Measurements from ENCODE around the gene SSBP3. TPM values are rescaled to one million over a fixed set of nuclear protein-coding genes. Genes with fewer than 3 reads are reported as not detected.

SSBP3 gene
- total RNA-seq, 1 experiment from 2014 or later, result 37.5 TPM

DNA sequence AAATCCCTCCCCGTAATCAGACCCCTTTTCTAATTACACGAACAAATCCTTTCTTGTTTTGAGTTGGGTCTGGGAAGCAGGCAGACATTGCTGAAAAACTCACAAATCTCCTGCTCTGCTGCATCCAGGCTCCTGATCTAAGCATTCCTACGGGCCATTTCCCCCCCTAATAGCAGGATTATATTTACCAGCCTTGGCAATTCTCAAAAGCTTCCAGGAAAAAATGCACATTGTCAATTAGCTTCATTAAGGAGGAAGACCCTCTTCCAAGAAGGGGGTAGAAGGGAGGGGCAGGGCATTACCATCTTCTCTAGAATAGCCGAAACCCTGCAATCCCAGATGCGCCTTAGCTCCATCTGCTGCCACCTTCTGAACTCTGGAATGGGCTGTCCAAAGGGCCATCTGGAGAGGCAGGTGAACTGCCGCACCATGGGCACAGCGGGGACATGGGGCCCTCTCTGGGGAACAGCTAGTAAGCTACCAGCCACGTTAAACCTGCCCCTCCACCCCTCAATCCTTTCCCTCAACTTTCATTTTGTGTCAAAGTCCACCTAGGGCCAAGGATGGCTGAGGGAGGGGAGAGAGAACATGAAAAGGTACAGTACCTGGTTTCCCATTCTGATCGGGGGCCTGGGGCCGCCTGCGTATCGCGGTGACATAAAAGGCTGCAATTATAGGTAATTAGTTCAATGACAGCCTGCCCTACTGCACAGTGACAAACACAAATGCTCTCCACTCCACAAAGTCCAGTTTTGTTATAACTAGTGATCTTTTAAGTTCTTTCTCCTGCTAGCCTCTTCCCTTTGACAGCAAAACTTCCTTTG lies 149.5 kb downstream of the SSBP3 start (continued):
- TF ChIP-seq FOSL1 (IDR thresholded peaks at IDR 0.05; ENCODE audit: low read depth) (no peak), CEBPB (IDR thresholded peaks at IDR 0.05; ENCODE audit: low read depth) (no peak), ZFX (IDR thresholded peaks at IDR 0.05) (no peak)

DNA sequence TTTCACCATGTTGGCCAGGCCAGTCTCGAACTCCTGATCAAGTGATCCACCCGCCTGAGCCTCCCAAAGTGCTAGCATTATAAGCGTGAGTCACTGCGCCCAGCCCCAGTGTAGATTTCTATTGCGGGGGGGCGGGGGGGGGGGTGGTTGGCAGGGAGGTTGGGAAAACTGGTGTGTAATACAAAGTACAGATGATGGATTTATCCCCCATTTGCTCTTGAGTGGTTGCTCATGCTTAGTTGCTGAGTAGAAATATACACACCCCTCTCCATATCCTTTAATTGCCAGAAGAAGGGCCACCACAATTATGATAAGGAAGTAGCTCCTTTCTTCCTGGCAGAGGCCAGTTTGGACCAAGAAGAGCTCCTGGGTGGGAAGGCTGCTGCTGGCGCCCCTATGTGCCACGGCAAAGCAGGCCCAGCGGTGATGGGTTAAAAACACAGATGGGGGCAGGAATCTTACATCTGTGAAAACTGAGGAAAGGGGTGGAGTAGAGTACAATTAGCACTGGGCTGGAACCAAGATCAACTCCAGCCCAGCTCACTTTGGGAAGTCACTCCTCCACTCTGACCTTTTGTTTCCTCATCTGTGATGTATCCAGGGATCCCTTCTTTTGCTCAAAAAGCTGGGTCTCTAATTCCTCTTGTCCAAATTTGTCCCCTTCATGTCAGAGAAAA lies 151.0 kb downstream of the SSBP3 start:
- peaks cover 19 to 34% of the 10 kb centered on the region in 2 experiments for H3K4me1 ChIP-seq (ENCODE audit: control insufficient read depth in 1 of 2, insufficient read depth in 2 of 2, low read length in 2 of 2)
- no TSS peak for BruUV-seq (replicated peaks)
- DNase-seq (ENCODE audit: low read depth, low spot score) (no peak), ATAC-seq (no peak)
- CTCF ChIA-PET, result no interaction called here
- H3K9ac ChIP-seq (ENCODE audit: low read length), result no peak overlapping the region
- no peak overlapping the region for H3K4me3 ChIP-seq (replicated peaks in 1 of 2; ENCODE audit: low read depth in 1 of 2, low read length in 2 of 2)
- H4K20me1 ChIP-seq (ENCODE audit: insufficient read depth), result no peaks in the 10 kb centered on the region
- H3K4me2 ChIP-seq (ENCODE audit: low read length), result no peak overlapping the region
- no peaks in the 10 kb centered on the region for H3K9me2 ChIP-seq (ENCODE audit: insufficient read depth)
- no peaks in the 10 kb centered on the region for H3K79me2 ChIP-seq (ENCODE audit: insufficient read depth, low read length)
- H3K9me3 ChIP-seq (ENCODE audit: control insufficient read depth in 1 of 2, insufficient read depth in 1 of 2, low read depth in 1 of 2, low read length in 2 of 2), result no peaks in the 10 kb centered on the region
- H2AFZ ChIP-seq (ENCODE audit: low read depth, low read length, poor library complexity, severe bottlenecking), result no peak overlapping the region
- no peaks in the 10 kb centered on the region for H3K36me3 ChIP-seq (ENCODE audit: control insufficient read depth in 1 of 2, insufficient read depth in 2 of 2, low read length in 2 of 2)
- H3K27me3 ChIP-seq (ENCODE audit: insufficient read depth, low read length), result no peaks in the 10 kb centered on the region
- RAD21 ChIA-PET (ENCODE audit: low non-redundant PET in 1 of 2, low total read pairs in 2 of 2, uncharacterized antibody in 2 of 2, unreplicated experiment in 2 of 2), result no interaction called here
- intact Hi-C loops (cut with micrococcal nuclease), result no loop called here
- no peak overlapping the region for H3K27ac ChIP-seq (ENCODE audit: low read depth, low read length)
- POLR2A ChIA-PET, result no interaction called here
- TF ChIP-seq, protein P1, sequence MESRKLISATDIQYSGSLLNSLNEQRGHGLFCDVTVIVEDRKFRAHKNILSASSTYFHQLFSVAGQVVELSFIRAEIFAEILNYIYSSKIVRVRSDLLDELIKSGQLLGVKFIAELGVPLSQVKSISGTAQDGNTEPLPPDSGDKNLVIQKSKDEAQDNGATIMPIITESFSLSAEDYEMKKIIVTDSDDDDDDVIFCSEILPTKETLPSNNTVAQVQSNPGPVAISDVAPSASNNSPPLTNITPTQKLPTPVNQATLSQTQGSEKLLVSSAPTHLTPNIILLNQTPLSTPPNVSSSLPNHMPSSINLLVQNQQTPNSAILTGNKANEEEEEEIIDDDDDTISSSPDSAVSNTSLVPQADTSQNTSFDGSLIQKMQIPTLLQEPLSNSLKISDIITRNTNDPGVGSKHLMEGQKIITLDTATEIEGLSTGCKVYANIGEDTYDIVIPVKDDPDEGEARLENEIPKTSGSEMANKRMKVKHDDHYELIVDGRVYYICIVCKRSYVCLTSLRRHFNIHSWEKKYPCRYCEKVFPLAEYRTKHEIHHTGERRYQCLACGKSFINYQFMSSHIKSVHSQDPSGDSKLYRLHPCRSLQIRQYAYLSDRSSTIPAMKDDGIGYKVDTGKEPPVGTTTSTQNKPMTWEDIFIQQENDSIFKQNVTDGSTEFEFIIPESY (IDR thresholded peaks at IDR 0.05; ENCODE audit: extremely low read depth, insufficient replicate concordance, low read length), result no peak
- no peak for TF ChIP-seq POLR2AphosphoS5 (IDR thresholded peaks at IDR 0.05; ENCODE audit: low read depth, low read length)
- TF ChIP-seq CBX3 (IDR thresholded peaks at IDR 0.05; ENCODE audit: low read depth), result no peak
- TF ChIP-seq, protein P2, sequence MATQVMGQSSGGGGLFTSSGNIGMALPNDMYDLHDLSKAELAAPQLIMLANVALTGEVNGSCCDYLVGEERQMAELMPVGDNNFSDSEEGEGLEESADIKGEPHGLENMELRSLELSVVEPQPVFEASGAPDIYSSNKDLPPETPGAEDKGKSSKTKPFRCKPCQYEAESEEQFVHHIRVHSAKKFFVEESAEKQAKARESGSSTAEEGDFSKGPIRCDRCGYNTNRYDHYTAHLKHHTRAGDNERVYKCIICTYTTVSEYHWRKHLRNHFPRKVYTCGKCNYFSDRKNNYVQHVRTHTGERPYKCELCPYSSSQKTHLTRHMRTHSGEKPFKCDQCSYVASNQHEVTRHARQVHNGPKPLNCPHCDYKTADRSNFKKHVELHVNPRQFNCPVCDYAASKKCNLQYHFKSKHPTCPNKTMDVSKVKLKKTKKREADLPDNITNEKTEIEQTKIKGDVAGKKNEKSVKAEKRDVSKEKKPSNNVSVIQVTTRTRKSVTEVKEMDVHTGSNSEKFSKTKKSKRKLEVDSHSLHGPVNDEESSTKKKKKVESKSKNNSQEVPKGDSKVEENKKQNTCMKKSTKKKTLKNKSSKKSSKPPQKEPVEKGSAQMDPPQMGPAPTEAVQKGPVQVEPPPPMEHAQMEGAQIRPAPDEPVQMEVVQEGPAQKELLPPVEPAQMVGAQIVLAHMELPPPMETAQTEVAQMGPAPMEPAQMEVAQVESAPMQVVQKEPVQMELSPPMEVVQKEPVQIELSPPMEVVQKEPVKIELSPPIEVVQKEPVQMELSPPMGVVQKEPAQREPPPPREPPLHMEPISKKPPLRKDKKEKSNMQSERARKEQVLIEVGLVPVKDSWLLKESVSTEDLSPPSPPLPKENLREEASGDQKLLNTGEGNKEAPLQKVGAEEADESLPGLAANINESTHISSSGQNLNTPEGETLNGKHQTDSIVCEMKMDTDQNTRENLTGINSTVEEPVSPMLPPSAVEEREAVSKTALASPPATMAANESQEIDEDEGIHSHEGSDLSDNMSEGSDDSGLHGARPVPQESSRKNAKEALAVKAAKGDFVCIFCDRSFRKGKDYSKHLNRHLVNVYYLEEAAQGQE (IDR thresholded peaks at IDR 0.05; ENCODE audit: low read depth), result no peak
- TF ChIP-seq EZH2 (IDR thresholded peaks at IDR 0.05), result no peak
- TF ChIP-seq POLR2A (IDR thresholded peaks at IDR 0.05; ENCODE audit: borderline replicate concordance, extremely low read depth, insufficient read depth, insufficient read length), result no peak
- no peak for TF ChIP-seq ZNF274 (IDR thresholded peaks at IDR 0.05; ENCODE audit: low read depth, low read length)
- TF ChIP-seq RAD21 (IDR thresholded peaks at IDR 0.05; ENCODE audit: low read depth), result no peak
- TF ChIP-seq, protein P3, sequence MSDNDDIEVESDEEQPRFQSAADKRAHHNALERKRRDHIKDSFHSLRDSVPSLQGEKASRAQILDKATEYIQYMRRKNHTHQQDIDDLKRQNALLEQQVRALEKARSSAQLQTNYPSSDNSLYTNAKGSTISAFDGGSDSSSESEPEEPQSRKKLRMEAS (IDR thresholded peaks at IDR 0.05), result no peak
- TF ChIP-seq YY1 (IDR thresholded peaks at IDR 0.05; ENCODE audit: extremely low read depth, insufficient replicate concordance, low read depth, low read length), result no peak
- no peak for TF ChIP-seq FOSL1 (IDR thresholded peaks at IDR 0.05; ENCODE audit: low read depth)
- TF ChIP-seq ELF1 (IDR thresholded peaks at IDR 0.05; ENCODE audit: borderline replicate concordance, low read depth), result no peak
- no peak for TF ChIP-seq ZFX (IDR thresholded peaks at IDR 0.05)
- TF ChIP-seq, protein P4, sequence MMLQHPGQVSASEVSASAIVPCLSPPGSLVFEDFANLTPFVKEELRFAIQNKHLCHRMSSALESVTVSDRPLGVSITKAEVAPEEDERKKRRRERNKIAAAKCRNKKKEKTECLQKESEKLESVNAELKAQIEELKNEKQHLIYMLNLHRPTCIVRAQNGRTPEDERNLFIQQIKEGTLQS (IDR thresholded peaks at IDR 0.05), result no peak
